Neural crest cell (in vitro differentiated cells): Measurements from ENCODE around the gene TMCO4. TPM values are rescaled to one million over a fixed set of nuclear protein-coding genes. Genes with fewer than 3 reads are reported as not detected.

Experiments
- DNase-seq: peaks from one replicate; pipeline ENCODE4 v3.0.0; 2021; ENCODE audit warnings: low read depth, mixed read lengths, low spot score
- H3K27ac Mint-ChIP-seq: one replicate; pipeline ENCODE4 v1.8.0; 2021; ENCODE audit warnings: mild to moderate bottlenecking, mixed read lengths; ENCODE audit not compliant: unreplicated experiment
- H3K27me3 Mint-ChIP-seq: 2 replicates; pipeline ENCODE4 v1.8.0; 2021; ENCODE audit warnings: low read depth, mild to moderate bottlenecking, mixed read lengths
- H3K36me3 Mint-ChIP-seq: 2 replicates; pipeline ENCODE4 v1.8.0; 2021; ENCODE audit warnings: low read depth, mild to moderate bottlenecking, mixed read lengths
- H3K4me1 Mint-ChIP-seq: 2 replicates; pipeline ENCODE4 v1.8.0; 2021; ENCODE audit warnings: mixed read lengths
- H3K4me3 Mint-ChIP-seq: one replicate; pipeline ENCODE4 v1.8.0; 2021; ENCODE audit warnings: mild to moderate bottlenecking, mixed read lengths
- H3K9me3 Mint-ChIP-seq: 2 replicates; pipeline ENCODE4 v1.8.0; 2021; ENCODE audit warnings: mixed read lengths
- CTCF ChIP-seq: fragments of 200-600 bp; sonication (generic); conservative IDR thresholded peaks from 2 replicates; pipeline ENCODE4 v1.5.0; 2021; ENCODE audit warnings: antibody characterized with exemption, mild to moderate bottlenecking
- total RNA-seq: library from RNA; stranded (reverse); gene quantifications from 2 replicates; pipeline ENCODE4 v1.2.1, GENCODE V29; 2021

The TMCO4 gene
- total RNA-seq, 1 donor from 2014 or later, result 0.75 TPM

GRCh38 chr1:19750101-19750881 is 49.4 kb downstream of the TMCO4 start:
- DNase-seq, result no peak
- Mint-ChIP-seq H3K9me3 (no peaks in the 10 kb centered on the region), H3K36me3 (no peaks in the 10 kb centered on the region), H3K27me3 (peaks cover 20% of the 10 kb centered on the region), H3K4me1 (no peaks in the 10 kb centered on the region), H3K4me3 (no peak overlapping the region), H3K27ac (no peak overlapping the region)
- no peak for TF ChIP-seq CTCF

GRCh38 chr1:19749685-19750084 is 50.0 kb downstream of the TMCO4 start:
- no peak for TF ChIP-seq CTCF
- Mint-ChIP-seq H3K4me1 (no peaks in the 10 kb centered on the region), H3K27ac (no peak overlapping the region), H3K27me3 (peaks cover 21% of the 10 kb centered on the region), H3K4me3 (no peak overlapping the region), H3K36me3 (no peaks in the 10 kb centered on the region), H3K9me3 (no peaks in the 10 kb centered on the region)
- no peak for DNase-seq

GRCh38 chr1:19747761-19748160 is 52.0 kb downstream of the TMCO4 start:
- no peak for TF ChIP-seq CTCF
- Mint-ChIP-seq H3K27me3 (peaks cover 38% of the 10 kb centered on the region), H3K36me3 (no peaks in the 10 kb centered on the region), H3K4me1 (no peaks in the 10 kb centered on the region), H3K9me3 (no peaks in the 10 kb centered on the region), H3K4me3 (no peak overlapping the region), H3K27ac (no peak overlapping the region)
- no peak for DNase-seq

- no peak for DNase-seq
- H3K36me3 Mint-ChIP-seq, result no peaks in the 10 kb centered on the region
- no peak for TF ChIP-seq CTCF
- no peak overlapping the region for H3K4me3 Mint-ChIP-seq
- H3K27ac Mint-ChIP-seq, result no peak overlapping the region
- H3K27me3 Mint-ChIP-seq, result peaks cover 47% of the 10 kb centered on the region
- no peaks in the 10 kb centered on the region for H3K4me1 Mint-ChIP-seq
- no peaks in the 10 kb centered on the region for H3K9me3 Mint-ChIP-seq
Measured at GRCh38 chr1:19744886-19745285, 54.8 kb downstream of the TMCO4 start.

- no peaks in the 10 kb centered on the region for H3K4me1 Mint-ChIP-seq
- no peak overlapping the region for H3K4me3 Mint-ChIP-seq
- no peaks in the 10 kb centered on the region for H3K9me3 Mint-ChIP-seq
Measured at GRCh38 chr1:19744335-19744743, 55.4 kb downstream of the TMCO4 start.

More at GRCh38 chr1:19744335-19744743, 55.4 kb downstream of the TMCO4 start:
- DNase-seq, result no peak
- no peak for TF ChIP-seq CTCF
- Mint-ChIP-seq H3K36me3 (no peaks in the 10 kb centered on the region), H3K27ac (peak overlapping the region; percentile 35), H3K27me3 (peaks cover 52% of the 10 kb centered on the region)
